Cortex of kidney (tissue), 1 donor: Measurements from ENCODE around the gene SHISA5.

Source experiments
- DNase-seq: peaks from one replicate; lab custom pipeline; 2025; lab: John Stamatoyannopoulos, UW

The SHISA5 gene

GRCh38 chr3:48431224-48432029, 72.5 kb downstream of the SHISA5 start:
- DNase-seq, result no peak

GRCh38 chr3:48430708-48431101, 73.3 kb downstream of the SHISA5 start:
- DNase-seq, result no peak

- DNase-seq, result no peak
These were observed 73.8 kb downstream of the SHISA5 start, which contains the start of gene PLXNB1 for GRCh38 chr3:48429960-48430707. PLXNB1 (minus strand) TSS chr3:48430086; CDS start chr3:48424611, 5,475 bp downstream.

- DNase-seq, result no peak
These were observed 74.5 kb downstream of the SHISA5 start for GRCh38 chr3:48429317-48429959.

GRCh38 chr3:48428572-48429316, 75.2 kb downstream of the SHISA5 start:
- DNase-seq, result no peak

- DNase-seq, result no peak
These were observed 75.8 kb downstream of the SHISA5 start for GRCh38 chr3:48428088-48428571.

- DNase-seq, result no peak
These were observed 76.4 kb downstream of the SHISA5 start for GRCh38 chr3:48427630-48427962.

- DNase-seq, result no peak
These were observed 76.9 kb downstream of the SHISA5 start for GRCh38 chr3:48426944-48427629.

GRCh38 chr3:48426401-48426909, 77.5 kb downstream of the SHISA5 start:
- no peak for DNase-seq

- no peak for DNase-seq
These were observed 78.6 kb downstream of the SHISA5 start for GRCh38 chr3:48425281-48425812.

GRCh38 chr3:48423883-48424695, 79.9 kb downstream of the SHISA5 start:
- no peak for DNase-seq

- DNase-seq, result no peak
These were observed 80.6 kb downstream of the SHISA5 start for GRCh38 chr3:48423241-48423882.

- DNase-seq, result no peak
These were observed 81.3 kb downstream of the SHISA5 start for GRCh38 chr3:48422681-48423080.

- DNase-seq, result no peak
These were observed 81.7 kb downstream of the SHISA5 start for GRCh38 chr3:48422272-48422671.

GRCh38 chr3:48420561-48420960, 83.4 kb downstream of the SHISA5 start:
- no peak for DNase-seq

GRCh38 chr3:48419597-48419996, 84.4 kb downstream of the SHISA5 start:
- DNase-seq, result no peak

- DNase-seq, result no peak
These were observed 84.8 kb downstream of the SHISA5 start for GRCh38 chr3:48419149-48419548.

GRCh38 chr3:48418651-48419050, 85.3 kb downstream of the SHISA5 start:
- DNase-seq, result no peak

GRCh38 chr3:48418140-48418539, 85.8 kb downstream of the SHISA5 start:
- DNase-seq, result no peak
